K562 (cell line): ENCODE results near the gene IP6K1. TPM values are rescaled to one million over a fixed set of nuclear protein-coding genes. Genes with fewer than 3 reads are reported as not detected.

Experiments
- CBFA2T2 ChIP-seq: fragments of 450-650 bp; conservative IDR thresholded peaks from 2 replicates; pipeline ENCODE4 v1.6.1; 2017; ENCODE audit warnings: mild to moderate bottlenecking
- CHAMP1 ChIP-seq: fragments of 450-650 bp; IDR thresholded peaks from 2 replicates; pipeline ENCODE4 v1.6.1; 2016; ENCODE audit warnings: mild to moderate bottlenecking
- HDAC6 ChIP-seq: IDR thresholded peaks from 2 replicates; pipeline ENCODE4 v1.6.1; 2012; ENCODE audit warnings: low read depth, mild to moderate bottlenecking, control low read depth, inconsistent platforms, low read length, moderate library complexity
- ILK ChIP-seq: fragments of 450-650 bp; IDR thresholded peaks from 2 replicates; pipeline ENCODE4 v1.6.1; 2016; ENCODE audit warnings: missing genetic modification characterization, low read depth, mild to moderate bottlenecking, missing compliant biosample characterization, moderate library complexity, borderline replicate concordance
- KLF10 ChIP-seq: fragments of 250-450 bp; sonication (Bioruptor Pico); IDR thresholded peaks from 2 replicates; pipeline ENCODE4 v1.6.1; 2021; ENCODE audit warnings: matching md5 sums
- LCOR ChIP-seq: sonication (generic); formaldehyde crosslinking; IDR thresholded peaks from 2 replicates; pipeline ENCODE4 v1.8.0; 2022; ENCODE audit warnings: mild to moderate bottlenecking, missing genetic modification reagents
- NBN ChIP-seq: fragments of 450-650 bp; IDR thresholded peaks from 2 replicates; pipeline ENCODE4 v1.6.1; 2016; ENCODE audit warnings: low read depth, mild to moderate bottlenecking
- NFYB ChIP-seq: IDR thresholded peaks from 2 replicates; pipeline ENCODE4 v1.6.1; 2011; ENCODE audit warnings: mild to moderate bottlenecking, moderate library complexity; ENCODE audit not compliant: insufficient read length; ENCODE audit errors: extremely low read depth
- NR2C1 ChIP-seq, 2 experiments: fragments of 450-650 bp; IDR thresholded peaks; 2 replicates each; pipeline ENCODE4 v1.6.1; 2017; ENCODE audit warnings: mild to moderate bottlenecking in 2 of 2, antibody characterized with exemption in 1 of 2, inconsistent platforms in 1 of 2, missing compliant biosample characterization in 1 of 2, missing genetic modification characterization in 1 of 2
- OTX1 ChIP-seq: fragments of 450-650 bp; formaldehyde crosslinking; IDR thresholded peaks from 2 replicates; pipeline ENCODE4 v1.4.0; 2022; ENCODE audit warnings: mild to moderate bottlenecking
- PCBP1 ChIP-seq: fragments of 200-400 bp; formaldehyde crosslinking; IDR thresholded peaks from 2 replicates; pipeline ENCODE4 v1.6.1; 2018; ENCODE audit warnings: mild to moderate bottlenecking, low read depth, low read length; ENCODE audit not compliant: poor library complexity, severe bottlenecking
- RNF2 ChIP-seq: sonication (generic); IDR thresholded peaks from 2 replicates; pipeline ENCODE4 v1.6.1; 2016
- SAFB ChIP-seq: fragments of 200-400 bp; formaldehyde crosslinking; IDR thresholded peaks from 2 replicates; pipeline ENCODE4 v1.6.1; 2017; ENCODE audit warnings: low read depth, low read length, borderline replicate concordance
- SMC3 ChIP-seq: conservative IDR thresholded peaks from 2 replicates; pipeline ENCODE4 v1.6.1; 2011; ENCODE audit warnings: low read depth, low read length, improper control_type of control experiment; ENCODE audit not compliant: insufficient read depth
- STAT5A ChIP-seq: IDR thresholded peaks from 2 replicates; pipeline ENCODE4 v1.6.1; 2012; ENCODE audit warnings: low read length, inconsistent platforms, borderline replicate concordance
- TEAD1 ChIP-seq, 2 experiments: fragments of 450-650 bp in 1 of 2; sonication (generic) in 1 of 2; formaldehyde crosslinking; IDR thresholded peaks; 2 replicates each; pipeline versions ENCODE4 v1.4.0 to v1.8.0; 2020 to 2022; ENCODE audit warnings: mild to moderate bottlenecking in 2 of 2, missing genetic modification reagents in 1 of 2
- ZNF124 ChIP-seq: sonication (generic); formaldehyde crosslinking; IDR thresholded peaks from 2 replicates; pipeline ENCODE4 v1.8.1; 2022; ENCODE audit warnings: missing genetic modification reagents
- ZNF277 ChIP-seq: fragments of 250-450 bp; sonication (Bioruptor Pico); IDR thresholded peaks from 2 replicates; pipeline ENCODE4 v1.8.0; 2022; ENCODE audit warnings: inconsistent platforms, mild to moderate bottlenecking, moderate library complexity, borderline replicate concordance
- ZNF609 ChIP-seq: sonication (generic); formaldehyde crosslinking; IDR thresholded peaks from 2 replicates; pipeline ENCODE4 v1.8.1; 2023; ENCODE audit warnings: missing genetic modification reagents, mild to moderate bottlenecking, borderline replicate concordance
- ZNF668 ChIP-seq: fragments of 250-450 bp; sonication (Bioruptor Pico); IDR thresholded peaks from 2 replicates; pipeline ENCODE4 v1.8.0; 2022; ENCODE audit warnings: mild to moderate bottlenecking, inconsistent platforms
- ZNF76 ChIP-seq: fragments of 250-450 bp; sonication (Bioruptor Pico); IDR thresholded peaks from 2 replicates; pipeline ENCODE4 v1.4.0; 2020; ENCODE audit warnings: mild to moderate bottlenecking, moderate library complexity, borderline replicate concordance
- ZNF785 ChIP-seq: fragments of 250-450 bp; sonication (Bioruptor Pico); IDR thresholded peaks from 2 replicates; pipeline ENCODE4 v1.4.0; 2020; ENCODE audit warnings: mild to moderate bottlenecking
- polyA plus RNA-seq, 8 experiments: library from polyadenylated mRNA; depleted of rRNA in 4 of 8; stranded (reverse) in 5 of 8; unstranded in 3 of 8; fragments of >200 nt; fragmentation: Nextera tagmentation in 2 of 8; fragmentation: Illumina TruSeq in 1 of 8; extraction: Ambion mirVana in 2 of 8; extraction: Trizol in 1 of 8; gene quantifications; 2 replicates each; pipeline versions ENCODE4 v1.2.1 to v1.2.3, GENCODE V29; 2011 to 2014; ENCODE audit warnings: inconsistent platforms in 1 of 8, missing spikeins in 1 of 8
- total RNA-seq, 7 experiments: library from RNA; depleted of rRNA in 6 of 7; stranded (reverse); fragments of >200 nt in 6 of 7; fragmentation: Illumina TruSeq in 2 of 7; extraction: Trizol in 2 of 7; gene quantifications; 2 replicates each; pipeline versions ENCODE4 v1.2.1 to v1.2.3, GENCODE V29; 2011 to 2021; ENCODE audit warnings: low replicate concordance in 1 of 7

IP6K1 gene
- total and polyA plus RNA-seq, 9 of the 15 experiments (the other 6 are each of a cell fraction or from before 2014, with no cell fraction given): 0.46 to 29.2 (median 13.1) TPM

- TF ChIP-seq SMC3 (no peak), HDAC6 (no peak), ZNF124 (CRISPR knock-in tag) (no peak), LCOR (CRISPR knock-in tag) (peak; percentile 12; the same call in 1 of the 2 replicates), SAFB (no peak), ZNF76 (CRISPR knock-in tag) (no peak), KLF10 (CRISPR knock-in tag) (no peak), ZNF609 (no peak), PCBP1 (no peak), RNF2 (no peak), NFYB (peak; percentile 42), CHAMP1 (no peak), ILK (tag) (no peak), ZNF277 (no peak), NR2C1 (IDR thresholded peaks at IDR 0.05) (no peak), NR2C1 (tag; IDR thresholded peaks at IDR 0.05) (no peak), STAT5A (no peak), CBFA2T2 (peak; percentile 23; the same call in 1 of the 2 replicates), ZNF785 (CRISPR knock-in tag) (no peak), OTX1 (no peak), TEAD1 (CRISPR knock-in tag; IDR thresholded peaks at IDR 0.05) (no peak), ZNF668 (CRISPR knock-in tag) (no peak), NBN (no peak)
These were observed 63.1 kb downstream of the IP6K1 start (continued) for GRCh38 chr3:49723296-49723627.
